ENCODE results near the gene RERE.
"Not testable (repeated sequence)": the region's sequence is repeated elsewhere in the genome, so short reads cannot be mapped to it uniquely, and the experiment has no call there.

Gene RERE

DNA sequence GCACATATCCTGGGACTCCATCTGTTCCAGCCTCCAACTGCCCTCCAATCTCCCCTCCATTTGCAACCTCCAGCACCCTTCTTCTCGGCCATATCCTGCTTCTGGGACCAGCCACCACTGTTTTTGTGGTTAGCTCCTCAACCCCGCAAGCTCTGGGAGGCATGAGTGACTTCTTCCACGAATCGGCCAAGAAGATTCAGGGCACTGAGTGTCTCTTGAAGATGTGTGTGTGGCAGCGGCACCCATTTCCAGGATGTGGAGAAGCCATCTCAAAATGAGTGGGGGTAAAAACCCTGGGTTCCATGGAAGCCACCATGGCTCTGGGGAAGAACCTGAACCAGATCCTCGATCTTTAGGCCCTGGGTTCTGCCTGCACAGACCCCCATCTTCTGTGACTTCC lies 304.9 kb downstream of the RERE start:
- H3K27me3 Mint-ChIP-seq: no peaks in the 10 kb centered on the region
- no peak overlapping the region for H3K4me3 Mint-ChIP-seq
- intact Hi-C loops (cut with micrococcal nuclease): no loop called here
- H3K4me1 Mint-ChIP-seq (ENCODE audit: low read depth): peaks cover 33% of the 10 kb centered on the region
- no peaks in the 10 kb centered on the region for H3K9me3 Mint-ChIP-seq
- H3K27ac Mint-ChIP-seq: peak overlapping the region; percentile 2
- peaks cover 37% of the 10 kb centered on the region for H3K36me3 Mint-ChIP-seq (ENCODE audit: low read depth)

- peak overlapping the region; percentile 24 for H3K4me3 Mint-ChIP-seq
- H3K4me1 Mint-ChIP-seq (ENCODE audit: low read depth): peaks cover 30% of the 10 kb centered on the region
- H3K9me3 Mint-ChIP-seq: no peaks in the 10 kb centered on the region
- peak overlapping the region; percentile 69 for H3K27ac Mint-ChIP-seq
- H3K27me3 Mint-ChIP-seq: no peaks in the 10 kb centered on the region
- intact Hi-C loops (cut with micrococcal nuclease): no loop called here
- H3K36me3 Mint-ChIP-seq (ENCODE audit: low read depth): peaks cover 50% of the 10 kb centered on the region
Measured at GRCh38 chr1:8510041-8510823, 307.2 kb downstream of the RERE start.

DNA sequence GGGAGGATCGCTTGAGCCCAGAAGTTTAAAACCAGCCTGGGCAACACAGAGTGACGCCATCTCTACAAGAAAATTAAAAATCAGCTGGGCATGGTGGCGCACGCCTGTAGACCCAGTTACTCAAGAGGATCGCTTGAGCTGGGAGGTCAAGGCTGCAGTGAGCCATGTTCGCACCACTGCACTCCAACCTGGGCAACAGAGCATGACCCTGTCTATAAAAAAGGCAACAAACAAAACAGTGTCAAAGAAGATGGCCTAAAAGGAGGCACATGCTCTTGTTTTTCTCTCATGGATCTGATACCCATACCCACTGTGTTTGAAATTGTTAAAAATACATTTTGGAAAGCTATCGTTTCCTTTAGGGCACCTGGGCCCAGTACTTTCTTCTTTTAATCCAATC lies 307.9 kb downstream of the RERE start:
- no peaks in the 10 kb centered on the region for H3K9me3 Mint-ChIP-seq
- H3K36me3 Mint-ChIP-seq (ENCODE audit: low read depth): peaks cover 55% of the 10 kb centered on the region
- intact Hi-C loops (cut with micrococcal nuclease): no loop called here
- peaks cover 30% of the 10 kb centered on the region for H3K4me1 Mint-ChIP-seq (ENCODE audit: low read depth)
- H3K27ac Mint-ChIP-seq: peak overlapping the region; percentile 69
- H3K4me3 Mint-ChIP-seq: no peak overlapping the region
- H3K27me3 Mint-ChIP-seq: no peaks in the 10 kb centered on the region

DNA sequence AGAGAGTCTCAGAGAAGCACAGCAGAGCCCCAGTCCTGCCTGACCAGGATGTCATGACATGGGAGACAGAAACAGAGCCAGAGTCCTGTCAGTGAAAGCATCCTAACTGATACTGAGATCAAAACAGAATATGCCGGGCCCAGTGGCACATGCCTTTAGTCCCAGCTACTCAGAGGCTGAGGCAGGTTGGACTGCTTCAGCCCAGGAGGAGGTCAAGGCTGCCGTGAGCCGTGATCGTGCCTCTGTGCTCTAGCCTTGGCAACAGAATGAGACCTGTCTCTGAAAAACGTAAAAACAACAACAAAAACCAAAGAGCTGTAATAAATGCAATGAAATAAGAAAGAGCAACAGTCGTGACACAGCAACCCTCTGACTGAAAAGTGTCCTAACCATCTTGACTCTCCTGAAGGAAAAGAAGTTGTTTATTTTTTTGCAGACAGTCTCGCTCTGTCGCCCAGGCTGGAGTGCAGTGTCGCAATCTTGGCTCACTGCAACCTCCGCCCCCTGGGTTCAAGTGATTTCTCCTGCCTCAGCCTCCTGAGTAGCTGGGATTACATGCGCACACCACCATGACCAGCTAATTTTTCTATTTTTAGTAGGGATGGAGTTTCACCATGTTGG lies 310.3 kb downstream of the RERE start:
- no peak overlapping the region for H3K27ac Mint-ChIP-seq

GRCh38 chr1:8506456-8506855 lies 311.0 kb downstream of the RERE start:
- H3K27me3 Mint-ChIP-seq: no peaks in the 10 kb centered on the region
- H3K9me3 Mint-ChIP-seq: no peaks in the 10 kb centered on the region
- H3K27ac Mint-ChIP-seq: no peak overlapping the region
- intact Hi-C loops (cut with micrococcal nuclease): no loop called here
- no peak overlapping the region for H3K4me3 Mint-ChIP-seq
- peaks cover 30% of the 10 kb centered on the region for H3K4me1 Mint-ChIP-seq (ENCODE audit: low read depth)
- peaks cover 43% of the 10 kb centered on the region for H3K36me3 Mint-ChIP-seq (ENCODE audit: low read depth)

More for the DNA sequence above, 310.3 kb downstream of the RERE start:
- H3K4me1 Mint-ChIP-seq (ENCODE audit: low read depth): peaks cover 30% of the 10 kb centered on the region
- no peaks in the 10 kb centered on the region for H3K9me3 Mint-ChIP-seq
- peaks cover 43% of the 10 kb centered on the region for H3K36me3 Mint-ChIP-seq (ENCODE audit: low read depth)
- no peaks in the 10 kb centered on the region for H3K27me3 Mint-ChIP-seq
- intact Hi-C loops (cut with micrococcal nuclease): no loop called here
- no peak overlapping the region for H3K4me3 Mint-ChIP-seq

- no peak overlapping the region for H3K4me3 Mint-ChIP-seq
- peaks cover 42% of the 10 kb centered on the region for H3K36me3 Mint-ChIP-seq (ENCODE audit: low read depth)
- intact Hi-C loops (cut with micrococcal nuclease): no loop called here
- no peaks in the 10 kb centered on the region for H3K9me3 Mint-ChIP-seq
- no peak overlapping the region for H3K27ac Mint-ChIP-seq
- H3K4me1 Mint-ChIP-seq (ENCODE audit: low read depth): peaks cover 13% of the 10 kb centered on the region
- H3K27me3 Mint-ChIP-seq: no peaks in the 10 kb centered on the region
Measured at GRCh38 chr1:8503842-8504241, 313.6 kb downstream of the RERE start.

DNA sequence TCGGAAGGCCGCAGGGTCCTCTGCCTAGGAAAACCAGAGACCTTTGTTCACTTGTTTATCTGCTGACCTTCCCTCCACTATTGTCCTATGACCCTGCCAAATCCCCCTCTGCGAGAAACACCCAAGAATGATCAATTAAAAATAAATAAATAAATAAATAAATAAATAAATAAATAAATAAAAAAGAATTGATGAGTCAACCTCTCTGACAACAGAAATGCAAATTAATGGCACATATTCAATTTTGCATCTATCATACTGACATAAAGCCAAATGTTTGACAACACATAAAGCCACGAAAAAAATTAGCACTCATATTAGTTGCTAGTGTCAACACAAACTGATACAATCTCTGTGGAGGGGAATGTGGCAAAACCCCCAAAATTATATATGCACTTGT lies 314.5 kb downstream of the RERE start:
- H3K4me3 Mint-ChIP-seq; intact Hi-C loops (cut with micrococcal nuclease): not testable (repeated sequence)

DNA sequence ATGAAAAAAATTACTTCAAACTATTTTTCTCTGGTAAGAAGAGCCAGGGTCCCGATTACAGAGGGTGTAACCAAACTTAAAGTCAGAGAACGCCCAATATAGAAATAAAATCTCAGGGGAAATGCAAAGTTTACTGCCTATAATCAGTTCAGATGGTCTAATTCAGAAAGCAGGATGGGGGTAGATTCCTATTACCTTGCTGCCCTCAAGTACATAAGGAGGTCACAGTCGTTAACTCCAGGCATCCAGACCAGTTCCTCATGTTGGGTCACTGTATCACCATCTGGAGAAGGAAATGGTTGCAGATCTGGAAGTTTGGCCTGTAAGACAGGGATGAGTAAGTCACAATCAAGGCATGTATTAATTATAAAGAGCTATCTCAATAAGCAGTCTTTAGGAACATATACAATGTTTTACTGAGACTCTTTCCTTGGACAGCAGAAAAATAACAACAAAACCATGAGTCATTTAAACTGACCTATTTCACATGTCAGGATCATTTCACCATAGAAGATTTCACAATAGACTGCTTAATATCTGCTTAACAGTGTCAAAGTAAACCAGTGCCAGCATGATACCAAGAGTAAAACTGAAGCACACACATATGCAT lies 320.1 kb downstream of the RERE start:
- Mint-ChIP-seq H3K36me3 (ENCODE audit: low read depth) (peaks cover 62% of the 10 kb centered on the region), H3K27me3 (no peaks in the 10 kb centered on the region), H3K4me1 (ENCODE audit: low read depth) (peaks cover 12% of the 10 kb centered on the region), H3K4me3 (no peak overlapping the region), H3K9me3 (no peaks in the 10 kb centered on the region), H3K27ac (no peak overlapping the region)
- intact Hi-C loops (cut with micrococcal nuclease): no loop called here

More for the DNA sequence above, 314.5 kb downstream of the RERE start:
- not testable (repeated sequence) for H3K4me1 Mint-ChIP-seq (ENCODE audit: low read depth); H3K27ac Mint-ChIP-seq; H3K9me3 Mint-ChIP-seq; H3K27me3 Mint-ChIP-seq
- H3K36me3 Mint-ChIP-seq (ENCODE audit: low read depth): peaks cover 33% of the 10 kb centered on the region

DNA sequence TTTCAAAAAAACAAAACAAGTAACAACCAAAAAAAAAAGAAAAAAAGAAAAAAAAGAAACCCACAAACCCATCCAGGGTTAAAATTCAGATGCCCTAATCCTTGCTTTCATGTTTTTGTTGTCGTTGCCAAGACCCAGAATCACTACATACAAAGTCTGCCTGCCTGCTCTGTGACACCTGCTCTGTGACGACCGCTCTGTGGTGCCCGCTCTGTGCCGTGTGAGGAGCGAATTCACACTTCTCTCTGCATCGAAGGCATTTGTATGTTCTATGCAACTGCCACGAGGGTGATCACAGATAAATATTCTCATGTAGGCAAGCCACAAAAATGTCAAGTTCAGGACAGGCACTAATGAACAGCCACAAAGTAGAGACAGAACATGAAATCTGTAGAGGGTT lies 321.0 kb downstream of the RERE start:
- Mint-ChIP-seq H3K27ac (no peak overlapping the region), H3K4me1 (ENCODE audit: low read depth) (peaks cover 12% of the 10 kb centered on the region), H3K4me3 (no peak overlapping the region), H3K9me3 (no peaks in the 10 kb centered on the region), H3K36me3 (ENCODE audit: low read depth) (peaks cover 62% of the 10 kb centered on the region), H3K27me3 (no peaks in the 10 kb centered on the region)
- intact Hi-C loops (cut with micrococcal nuclease): no loop called here

DNA sequence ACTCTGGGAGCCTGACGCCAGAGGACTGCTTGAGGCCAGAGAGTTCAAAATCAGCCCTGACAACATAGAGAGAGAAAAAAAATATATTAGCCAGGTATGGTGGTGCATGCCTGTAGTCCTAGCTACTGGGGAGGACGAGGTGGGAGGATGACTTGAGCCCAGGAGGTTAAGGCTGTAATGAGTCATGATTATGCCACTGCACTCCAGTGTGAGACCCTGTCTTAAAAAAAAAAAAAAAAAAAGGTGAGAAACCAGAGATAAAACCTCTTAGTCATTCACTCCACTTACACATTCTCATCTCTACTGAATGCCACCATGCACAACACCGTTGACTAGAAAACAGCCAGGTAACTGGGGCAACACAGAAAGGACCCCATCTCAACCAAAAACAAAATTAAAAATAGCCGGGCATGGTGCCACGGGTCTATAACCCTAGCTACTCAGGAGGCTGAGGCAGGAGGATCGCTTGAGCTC lies 321.5 kb downstream of the RERE start:
- no peaks in the 10 kb centered on the region for H3K27me3 Mint-ChIP-seq
- intact Hi-C loops (cut with micrococcal nuclease): no loop called here
- H3K4me1 Mint-ChIP-seq (ENCODE audit: low read depth): peaks cover 12% of the 10 kb centered on the region
- no peak overlapping the region for H3K4me3 Mint-ChIP-seq
- peaks cover 66% of the 10 kb centered on the region for H3K36me3 Mint-ChIP-seq (ENCODE audit: low read depth)
- H3K9me3 Mint-ChIP-seq: no peaks in the 10 kb centered on the region
- no peak overlapping the region for H3K27ac Mint-ChIP-seq

GRCh38 chr1:8494681-8495080 lies 322.8 kb downstream of the RERE start:
- intact Hi-C loops (cut with micrococcal nuclease): no loop called here
- H3K27ac Mint-ChIP-seq: no peak overlapping the region
- no peaks in the 10 kb centered on the region for H3K9me3 Mint-ChIP-seq
- no peaks in the 10 kb centered on the region for H3K27me3 Mint-ChIP-seq
- H3K4me3 Mint-ChIP-seq: no peak overlapping the region
- H3K36me3 Mint-ChIP-seq (ENCODE audit: low read depth): peaks cover 69% of the 10 kb centered on the region
- peaks cover 12% of the 10 kb centered on the region for H3K4me1 Mint-ChIP-seq (ENCODE audit: low read depth)

DNA sequence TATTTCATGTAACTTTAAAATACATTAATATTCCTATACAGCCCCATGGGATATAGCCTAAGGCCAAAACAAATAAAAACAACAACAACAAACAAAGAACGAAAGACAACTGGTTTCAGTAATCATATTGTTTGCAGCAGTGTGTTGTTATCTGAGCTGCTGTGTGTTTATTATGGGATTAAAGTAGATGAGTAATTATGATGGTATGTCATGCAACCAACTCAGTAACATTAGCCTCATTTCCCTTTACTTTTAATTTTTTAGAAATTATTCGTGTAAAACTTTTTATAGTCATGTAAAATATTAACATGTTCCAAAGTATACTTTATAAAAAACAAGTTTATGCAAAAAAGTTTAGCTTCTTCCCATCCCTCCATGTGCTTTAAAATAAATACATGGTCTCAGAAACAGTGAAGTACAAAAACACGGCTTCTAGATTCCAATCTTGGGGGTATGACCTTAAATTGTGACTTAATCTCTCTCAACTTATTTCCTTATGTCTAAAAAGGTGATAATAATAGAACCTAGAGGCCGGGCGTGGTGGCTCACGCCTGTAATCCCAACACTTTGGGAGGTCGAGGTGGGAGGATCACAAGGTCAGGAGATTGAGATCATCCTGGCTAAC lies 323.4 kb downstream of the RERE start:
- H3K27ac Mint-ChIP-seq: no peak overlapping the region
- H3K4me1 Mint-ChIP-seq (ENCODE audit: low read depth): peaks cover 12% of the 10 kb centered on the region
- no peaks in the 10 kb centered on the region for H3K27me3 Mint-ChIP-seq
- H3K9me3 Mint-ChIP-seq: no peaks in the 10 kb centered on the region
- H3K4me3 Mint-ChIP-seq: no peak overlapping the region
- intact Hi-C loops (cut with micrococcal nuclease): no loop called here
- H3K36me3 Mint-ChIP-seq (ENCODE audit: low read depth): peaks cover 67% of the 10 kb centered on the region

DNA sequence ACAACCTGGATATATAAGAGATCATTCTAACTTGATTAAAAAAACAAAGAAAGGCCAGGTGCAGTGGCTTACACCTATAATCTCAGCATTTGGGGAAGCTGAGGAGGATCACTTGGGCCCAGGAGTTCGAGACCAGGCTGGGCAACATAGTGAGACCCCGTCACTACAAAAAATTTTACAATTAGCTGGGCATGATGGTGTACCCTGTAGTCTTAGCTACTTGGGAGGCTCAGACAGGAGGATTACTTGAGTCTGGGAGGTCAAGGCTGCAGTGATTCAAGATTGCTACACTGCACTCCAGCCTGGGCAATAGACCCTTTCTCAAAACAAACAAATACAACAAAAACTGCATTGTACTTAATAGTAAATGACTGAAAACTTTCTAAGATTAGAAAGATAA lies 330.2 kb downstream of the RERE start:
- Mint-ChIP-seq H3K27me3 (no peaks in the 10 kb centered on the region), H3K9me3 (no peaks in the 10 kb centered on the region), H3K36me3 (ENCODE audit: low read depth) (peaks cover 20% of the 10 kb centered on the region), H3K27ac (no peak overlapping the region), H3K4me3 (no peak overlapping the region), H3K4me1 (ENCODE audit: low read depth) (no peaks in the 10 kb centered on the region)
- intact Hi-C loops (cut with micrococcal nuclease): no loop called here

GRCh38 chr1:8486047-8486446 lies 331.4 kb downstream of the RERE start:
- Mint-ChIP-seq H3K9me3 (no peaks in the 10 kb centered on the region), H3K27ac (no peak overlapping the region), H3K36me3 (ENCODE audit: low read depth) (peaks cover 17% of the 10 kb centered on the region), H3K4me1 (ENCODE audit: low read depth) (no peaks in the 10 kb centered on the region), H3K4me3 (no peak overlapping the region), H3K27me3 (no peaks in the 10 kb centered on the region)
- intact Hi-C loops (cut with micrococcal nuclease): no loop called here
